HG03139 (cell line): ENCODE data around the gene MARK4.
"Not testable (repeated sequence)": the region's sequence is repeated elsewhere in the genome, so short reads cannot be mapped to it uniquely, and the experiment has no call there.

Experiments
- ATAC-seq: cut with Tn5 transposase; IDR thresholded peaks from one replicate; pipeline ENCODE4 v1.9.1; 2021; ENCODE audit not compliant: unreplicated experiment

Gene MARK4

DNA sequence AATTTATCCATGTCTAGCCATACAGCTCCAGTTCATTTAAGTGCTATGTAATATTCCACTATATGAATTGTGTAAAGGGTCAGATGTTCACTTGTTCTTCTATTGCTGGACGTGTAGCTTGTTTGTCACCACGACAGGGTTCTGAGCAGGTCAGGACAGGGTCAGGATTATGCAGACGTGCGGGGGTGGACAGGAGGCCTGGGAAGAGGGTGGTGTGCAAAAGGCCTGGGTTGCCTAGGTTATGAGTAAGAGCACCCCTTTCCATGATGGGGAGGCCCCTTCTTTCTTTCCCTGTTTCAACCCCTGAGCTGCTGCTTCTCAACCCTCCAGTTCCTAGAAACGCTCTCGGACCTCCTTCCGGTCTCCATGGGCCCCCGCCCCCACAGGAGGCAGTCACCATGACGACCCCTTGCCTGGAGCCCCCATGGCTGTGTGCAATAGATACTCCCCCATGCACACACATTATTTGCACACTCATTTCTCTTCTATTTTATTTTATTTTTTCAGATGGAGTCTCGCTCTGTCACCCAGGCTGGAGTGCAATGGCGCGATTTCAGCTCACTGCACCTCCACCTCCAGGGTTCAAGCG, 7.8 kb upstream of the MARK4 start:
- ATAC-seq = no peak

DNA sequence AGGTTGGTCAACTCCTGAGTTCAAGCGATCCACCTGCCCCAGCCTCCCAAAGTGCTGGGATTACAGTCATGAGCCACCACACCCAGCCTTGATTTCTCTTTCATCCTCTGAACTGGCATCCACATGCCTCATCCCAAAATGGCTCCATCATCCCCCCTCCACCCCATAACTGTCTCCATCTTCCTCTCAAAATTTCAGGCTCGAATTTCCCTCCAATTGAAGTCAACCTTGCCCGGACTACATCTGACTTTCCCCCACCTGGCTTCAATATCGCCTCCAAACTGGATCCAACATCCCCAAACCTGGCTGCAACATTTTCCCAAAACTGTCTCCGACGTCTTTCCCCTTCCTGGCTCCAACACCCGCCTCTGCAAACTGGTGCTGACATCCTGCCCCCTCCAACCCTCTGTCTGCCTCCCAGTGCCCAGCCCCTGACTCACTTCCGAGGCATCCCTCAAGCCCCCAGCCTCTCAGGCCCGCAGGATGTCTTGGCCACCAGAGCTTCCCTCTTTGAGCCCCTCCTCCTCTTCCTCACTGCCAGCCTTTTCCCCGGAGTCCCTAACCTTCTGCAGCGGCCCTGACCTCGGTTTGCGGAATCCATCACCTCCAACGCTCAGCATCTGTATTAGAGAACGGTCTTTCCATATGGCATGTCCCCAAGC, 6.8 kb upstream of the MARK4 start:
- ATAC-seq = no peak

DNA sequence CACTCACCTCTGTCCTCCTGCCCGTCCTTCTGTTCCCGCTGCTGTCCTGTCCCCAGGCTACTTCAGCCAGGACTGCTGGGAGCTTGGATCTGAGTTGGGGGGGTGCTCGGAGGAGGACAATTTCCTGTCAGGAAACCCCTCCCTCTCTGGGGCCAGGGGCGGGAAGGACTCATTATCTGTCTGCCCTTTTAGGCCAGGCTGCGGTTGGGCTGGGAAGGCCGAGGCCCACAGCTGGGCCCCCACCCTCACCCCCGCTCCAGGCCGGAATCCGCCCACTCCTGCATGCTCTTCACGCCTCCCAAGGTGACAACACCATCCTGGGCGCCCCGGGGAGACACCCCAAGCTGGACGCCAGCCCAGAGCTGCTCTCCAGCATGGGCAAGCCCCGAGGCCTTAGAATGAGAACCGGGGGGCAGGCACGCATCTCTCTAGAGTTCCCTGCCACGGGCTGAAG, 5.7 kb upstream of the MARK4 start, which contains the start of gene EXOC3L2:
Gene EXOC3L2 (minus strand): TSS at position 74 of the 454 bp plus-strand sequence. CDS start 6,362 bp downstream, outside the sequence.
- ATAC-seq = no peak

DNA sequence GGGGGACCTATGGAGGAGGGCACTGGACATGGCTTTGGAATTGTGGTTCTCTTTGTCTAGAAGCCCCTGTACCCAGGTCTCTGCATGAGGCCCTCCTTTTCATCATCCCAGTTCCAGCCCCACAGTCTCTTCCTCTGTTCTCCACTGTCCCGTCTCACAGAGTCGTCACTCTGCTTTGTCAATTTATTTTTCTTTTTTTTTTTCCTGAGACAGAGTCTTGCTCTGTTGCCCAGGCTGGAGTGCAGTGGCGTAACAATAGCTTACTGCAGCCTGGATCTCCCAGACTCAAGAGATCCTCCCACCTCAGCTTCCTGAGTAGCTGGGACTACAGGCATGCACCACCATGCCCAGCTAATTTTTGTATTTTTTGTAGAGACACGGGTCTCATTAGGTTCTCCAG, 5.2 kb upstream of the MARK4 start:
- ATAC-seq = no peak

DNA sequence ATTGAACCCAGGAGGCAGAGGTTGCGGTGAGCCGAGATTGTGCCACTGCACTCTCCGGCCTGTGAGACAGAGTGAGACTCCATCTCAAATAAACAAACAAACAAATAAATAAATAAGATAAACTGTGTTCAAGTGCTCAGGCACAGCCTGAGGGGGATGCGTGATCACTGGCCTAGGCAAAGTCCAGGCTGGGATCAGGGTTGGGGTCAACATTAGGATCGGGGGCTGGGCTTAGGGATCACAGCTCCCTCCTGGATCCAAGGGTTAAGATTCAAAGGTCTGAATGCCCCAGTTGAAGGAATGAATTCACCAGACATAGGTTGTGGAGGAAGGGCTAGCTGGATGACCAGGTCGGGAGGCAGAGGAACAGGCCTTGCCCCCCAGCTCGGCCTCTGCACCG, 3.9 kb upstream of the MARK4 start:
- no peak for ATAC-seq

DNA sequence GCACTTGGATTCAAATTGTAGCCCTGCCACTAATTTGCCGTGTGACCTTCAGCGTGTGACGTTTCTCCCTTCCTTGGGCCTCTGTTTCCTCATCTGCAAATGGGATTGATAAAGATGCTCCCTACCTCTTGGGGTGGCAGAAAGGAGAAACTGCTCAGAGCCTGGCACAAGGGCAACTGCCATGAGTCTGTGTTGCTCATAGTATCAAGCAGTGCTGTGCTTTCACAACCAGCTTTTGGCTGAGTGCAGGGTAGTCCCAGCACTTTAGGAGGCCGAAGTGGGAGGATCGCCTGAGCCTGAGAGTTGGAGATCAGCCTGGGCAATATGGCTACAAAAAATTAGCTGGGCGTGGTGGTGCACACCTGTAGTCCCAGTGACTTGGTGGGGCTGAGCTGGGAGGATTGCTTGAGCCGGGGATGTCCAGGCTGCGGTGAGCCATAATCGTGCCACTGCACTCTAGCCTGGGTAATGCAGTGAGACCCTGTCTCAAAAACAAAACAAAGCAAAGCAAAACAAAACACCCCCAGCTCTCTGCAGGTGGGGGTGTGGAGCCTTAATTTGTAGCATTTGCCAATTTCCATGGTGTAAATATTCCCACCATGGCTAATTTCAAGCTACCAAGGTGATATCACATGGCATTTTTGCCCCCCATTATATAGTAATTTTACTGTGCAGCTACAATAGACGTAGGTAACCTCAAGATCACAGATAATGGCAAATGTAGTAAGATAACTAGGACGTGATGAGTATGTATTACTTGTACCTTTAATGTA, 1.6 kb upstream of the MARK4 start:
- no peak for ATAC-seq

DNA sequence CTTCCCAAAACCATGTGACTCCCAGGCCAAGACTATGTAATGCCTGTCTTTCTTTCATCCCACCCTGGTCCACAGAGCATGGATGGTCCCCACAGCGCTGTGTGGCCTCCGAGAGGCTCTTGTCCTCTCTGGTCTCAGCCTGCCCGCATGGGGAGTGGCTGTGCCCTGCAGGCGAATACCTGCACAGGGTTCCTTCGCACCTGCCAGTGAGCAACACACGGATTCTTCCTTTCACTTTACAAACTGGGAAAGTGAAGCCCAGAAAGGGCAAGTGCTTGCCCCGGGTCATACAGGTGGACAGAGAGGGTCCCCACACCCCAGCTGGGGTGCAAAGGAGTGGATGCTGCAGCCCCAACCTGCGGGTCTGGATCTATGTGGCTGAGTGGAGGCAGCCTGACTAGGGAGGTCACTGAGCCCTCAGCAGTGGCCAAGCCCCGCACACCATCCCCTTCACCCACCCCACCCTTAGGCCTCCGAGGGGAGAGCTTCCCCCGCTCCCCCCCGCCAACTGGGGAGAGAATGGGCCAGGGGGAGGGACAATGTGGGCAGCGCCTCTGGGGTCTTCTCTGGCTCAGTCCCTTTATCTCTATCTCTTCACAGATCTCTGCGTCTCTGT, 747 bp upstream of the MARK4 start:
- ATAC-seq = no peak

DNA sequence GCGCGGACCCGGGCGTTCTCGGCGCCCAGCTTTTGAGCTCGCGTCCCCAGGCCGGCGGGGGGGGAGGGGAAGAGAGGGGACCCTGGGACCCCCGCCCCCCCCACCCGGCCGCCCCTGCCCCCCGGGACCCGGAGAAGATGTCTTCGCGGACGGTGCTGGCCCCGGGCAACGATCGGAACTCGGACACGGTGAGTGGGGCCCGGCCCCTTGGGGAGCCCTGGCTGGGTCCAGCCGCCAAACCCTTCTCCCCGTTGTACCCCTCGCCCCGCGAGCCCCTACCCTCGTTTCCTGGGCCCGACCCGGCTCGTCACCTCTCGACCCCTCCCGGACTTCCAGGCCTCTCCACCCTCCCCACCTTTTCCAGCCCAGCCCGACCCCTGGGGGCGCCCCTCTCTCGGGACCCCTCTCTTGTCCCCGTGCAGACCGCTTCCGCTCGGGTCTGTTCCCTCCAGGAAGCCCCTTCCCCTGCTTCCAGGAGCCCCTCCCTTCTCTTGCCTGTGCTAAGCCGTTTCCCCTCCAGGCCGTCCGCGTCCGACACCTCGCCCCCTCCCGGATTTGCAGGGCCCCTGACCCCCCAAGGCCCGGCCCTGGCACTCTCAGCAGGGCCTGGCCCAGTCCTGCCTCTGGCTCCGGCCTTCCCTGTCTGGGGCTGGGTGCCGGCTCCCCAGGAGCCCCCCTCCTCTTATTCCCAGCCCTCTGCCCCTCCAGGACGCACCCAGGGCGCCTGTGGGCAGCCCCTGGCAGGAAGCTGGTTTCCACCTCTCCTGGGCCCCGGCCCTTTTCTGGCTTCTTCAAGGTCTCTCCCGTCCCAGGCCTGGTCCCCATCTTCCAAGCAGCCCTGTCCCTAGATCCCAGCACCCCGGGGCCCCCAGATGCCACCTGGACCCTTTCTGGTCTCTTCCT, 632 bp downstream of the MARK4 start:
- no peak for ATAC-seq

DNA sequence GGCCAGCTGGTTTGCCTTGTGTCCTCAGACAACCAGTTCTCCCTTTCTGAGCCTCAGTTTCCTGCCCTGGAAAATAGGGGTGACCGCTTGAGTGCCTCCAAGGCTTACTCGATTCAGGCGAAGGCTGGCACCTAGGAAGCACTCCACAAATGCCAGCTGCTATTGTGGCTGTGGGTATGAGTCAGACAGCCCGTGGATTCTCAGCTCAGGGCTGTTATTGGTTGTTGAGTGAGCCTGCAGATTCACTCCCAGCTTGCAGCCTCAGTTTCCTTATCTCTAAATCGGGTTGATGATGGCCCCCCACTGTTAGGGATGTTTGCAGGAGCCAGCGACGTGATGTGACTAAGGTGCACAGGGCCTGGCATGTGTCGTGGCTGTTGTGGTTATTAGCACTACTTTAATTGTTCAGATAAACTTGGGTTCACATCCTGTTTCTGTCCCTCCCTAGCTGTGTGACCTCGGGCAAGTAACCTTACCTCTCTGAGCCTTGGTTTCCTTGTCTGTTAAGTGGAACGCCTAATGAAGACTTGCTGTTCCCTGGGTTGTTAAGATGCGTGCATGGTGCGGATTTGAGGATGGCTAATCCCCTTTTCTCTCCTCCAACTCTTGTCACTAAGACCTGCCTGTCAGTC, 2.4 kb downstream of the MARK4 start:
- ATAC-seq = no peak

DNA sequence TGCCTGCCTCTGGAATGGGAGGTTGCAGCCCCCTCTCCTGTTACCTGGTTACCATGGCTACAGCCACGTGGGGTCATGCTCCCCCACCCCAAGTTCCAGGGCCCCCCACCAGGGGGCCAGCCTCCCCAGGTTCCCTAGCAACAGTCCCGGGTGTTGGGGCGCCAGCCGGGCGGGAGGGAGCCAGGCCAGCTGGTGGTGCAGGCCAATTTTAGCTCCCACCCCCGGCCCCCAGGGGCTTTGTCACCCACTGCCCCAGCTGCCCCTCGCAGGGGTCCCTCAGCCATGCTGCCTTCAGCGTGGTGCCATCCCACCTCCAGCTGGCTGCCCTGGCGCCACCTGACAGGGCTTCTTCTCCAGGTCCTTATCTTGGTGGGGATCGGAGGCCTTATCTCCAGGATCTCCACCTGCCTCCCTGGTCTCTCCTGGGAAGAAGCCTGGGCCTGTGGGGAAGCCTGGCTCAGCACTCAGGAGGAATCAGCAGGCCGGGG, 3.0 kb downstream of the MARK4 start:
- ATAC-seq = no peak

DNA sequence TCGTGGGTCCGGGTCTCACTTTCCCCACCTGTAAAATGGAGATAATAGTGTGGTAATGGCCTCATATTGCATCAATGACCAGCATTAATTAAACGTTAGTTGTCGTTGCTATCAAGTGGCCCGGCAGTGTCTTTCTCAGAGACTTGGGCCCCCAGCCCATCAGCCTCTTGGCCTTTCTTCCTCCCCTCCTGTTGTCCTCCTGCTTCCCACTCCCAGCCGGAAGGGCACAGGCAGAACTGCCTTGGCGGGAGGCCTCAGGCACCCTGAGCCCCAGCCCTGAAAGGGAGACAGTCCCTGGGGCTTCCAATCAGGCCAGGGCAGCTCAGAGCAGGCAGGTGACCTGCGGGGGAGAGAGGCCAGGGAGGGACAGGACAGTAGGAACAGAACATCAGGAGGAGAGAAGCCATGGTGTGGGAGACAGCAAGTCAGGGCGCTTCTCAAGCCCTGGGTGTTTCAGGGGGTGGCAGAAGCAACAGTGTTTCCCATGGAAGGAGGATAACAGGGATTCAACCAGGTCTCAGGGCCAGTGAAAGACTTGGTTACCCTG, 4.6 kb downstream of the MARK4 start:
- no peak for ATAC-seq

DNA sequence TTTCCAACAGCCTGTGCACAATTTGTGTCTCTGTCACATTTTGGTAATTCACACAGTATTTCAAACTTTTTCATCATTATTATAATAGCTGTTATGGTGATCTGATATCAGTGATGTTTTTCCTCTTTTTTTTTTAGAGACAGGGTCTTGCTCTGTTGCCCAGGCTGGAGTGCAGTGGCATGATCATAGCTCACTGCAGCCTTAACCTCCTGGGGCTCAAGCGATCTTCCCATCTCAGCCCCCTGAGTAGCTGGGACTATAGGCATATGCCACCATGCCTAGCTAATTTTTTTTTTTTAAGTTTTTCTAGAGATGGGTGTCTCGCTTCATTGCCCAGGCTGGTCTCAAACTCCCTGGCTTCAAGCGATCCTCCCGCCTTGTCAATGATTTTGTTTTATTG, 5.8 kb downstream of the MARK4 start:
- ATAC-seq = no peak

DNA sequence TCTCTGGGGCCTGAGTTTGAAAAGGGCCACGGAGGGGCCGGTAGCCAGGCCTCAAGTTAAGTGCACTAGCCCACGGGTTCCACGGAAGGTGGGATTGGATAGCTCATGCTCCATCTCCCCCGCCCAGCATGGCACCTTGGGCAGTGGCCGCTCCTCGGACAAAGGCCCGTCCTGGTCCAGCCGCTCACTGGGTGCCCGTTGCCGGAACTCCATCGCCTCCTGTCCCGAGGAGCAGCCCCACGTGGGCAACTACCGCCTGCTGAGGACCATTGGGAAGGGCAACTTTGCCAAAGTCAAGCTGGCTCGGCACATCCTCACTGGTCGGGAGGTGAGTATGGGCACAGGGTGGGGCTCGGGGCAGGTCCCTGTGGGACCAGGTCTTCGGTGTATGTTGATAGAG, 7.8 kb downstream of the MARK4 start:
- ATAC-seq = no peak

DNA sequence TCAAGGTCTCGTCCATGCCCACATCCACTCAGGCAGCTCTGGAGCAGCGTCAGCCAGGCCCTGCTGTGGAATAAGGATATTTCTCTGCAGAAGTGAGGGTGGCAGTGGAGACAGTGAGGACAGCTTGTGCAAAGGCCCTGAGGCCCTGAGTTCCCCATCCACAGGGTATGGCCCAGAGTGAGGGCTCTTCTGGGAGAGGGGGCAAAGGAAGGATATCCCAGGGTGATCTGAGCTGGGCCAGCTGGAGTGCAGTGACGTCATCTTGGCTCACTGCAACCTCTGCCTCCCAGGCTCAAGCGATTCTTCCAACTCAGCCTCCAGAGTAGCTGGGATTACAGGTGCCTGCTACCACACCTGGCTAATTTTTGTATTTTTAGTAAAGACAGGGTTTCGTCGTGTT, 11.5 kb downstream of the MARK4 start:
- no peak for ATAC-seq

DNA sequence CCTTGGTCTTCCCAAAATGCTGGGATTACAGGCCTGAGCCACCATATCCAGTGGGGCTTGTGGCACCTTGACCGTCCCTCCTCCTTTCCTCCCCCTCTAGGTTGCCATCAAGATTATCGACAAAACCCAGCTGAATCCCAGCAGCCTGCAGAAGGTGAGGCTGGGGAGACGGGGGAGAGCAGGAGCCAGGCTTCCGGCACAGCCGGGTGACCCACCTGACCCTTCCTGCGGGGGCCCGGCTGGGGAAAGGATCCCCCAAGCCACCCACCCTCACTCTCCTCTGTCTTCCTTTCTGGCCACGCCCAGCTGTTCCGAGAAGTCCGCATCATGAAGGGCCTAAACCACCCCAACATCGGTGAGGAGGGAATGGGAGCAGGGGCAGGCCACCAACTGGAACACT, 11.9 kb downstream of the MARK4 start:
- no peak for ATAC-seq

DNA sequence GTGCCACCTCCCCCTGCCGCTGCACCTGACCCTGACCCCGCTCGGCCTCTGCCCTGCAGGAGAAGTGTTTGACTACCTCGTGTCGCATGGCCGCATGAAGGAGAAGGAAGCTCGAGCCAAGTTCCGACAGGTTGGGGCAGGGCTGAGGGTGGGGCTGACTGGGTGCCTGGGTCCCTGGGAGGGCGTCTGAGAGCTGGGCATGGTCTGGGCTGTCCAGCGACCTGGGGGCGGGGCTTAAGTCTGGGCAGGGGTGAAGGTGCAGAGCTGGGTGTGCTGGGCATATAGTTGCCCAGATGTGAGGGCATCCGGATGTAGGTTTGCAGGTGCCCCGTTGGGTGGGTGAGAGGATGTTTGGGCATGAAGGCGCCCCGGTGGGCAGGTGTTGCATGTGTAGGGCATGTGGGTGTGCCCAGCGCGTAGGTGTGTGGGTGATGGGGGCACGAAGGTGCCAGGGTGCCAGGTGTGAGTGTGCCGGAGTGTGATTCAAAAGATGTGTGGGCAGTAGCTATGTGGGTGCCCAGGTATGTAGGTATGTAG, 13.8 kb downstream of the MARK4 start:
- ATAC-seq = no peak

DNA sequence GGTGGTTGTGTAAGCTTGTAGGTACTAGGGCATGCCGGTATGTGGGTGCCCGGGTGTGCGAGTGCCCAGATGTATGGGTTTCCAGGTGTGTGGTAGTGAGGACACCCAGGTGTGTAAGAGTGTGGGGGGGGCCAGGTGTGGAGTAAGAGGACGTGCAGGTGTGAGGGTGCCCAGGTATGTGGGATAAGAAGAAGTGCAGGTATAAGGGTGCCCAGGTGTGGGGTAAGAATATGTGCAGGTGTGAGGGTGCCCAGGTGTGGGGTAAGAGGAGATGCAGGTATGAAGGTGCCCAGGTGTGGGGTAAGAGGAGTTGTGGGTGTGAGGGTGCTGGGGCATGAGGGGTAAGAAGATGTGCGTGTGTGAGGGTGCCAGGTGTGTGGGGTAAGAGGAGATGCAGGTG, 14.3 kb downstream of the MARK4 start:
- no peak for ATAC-seq

DNA sequence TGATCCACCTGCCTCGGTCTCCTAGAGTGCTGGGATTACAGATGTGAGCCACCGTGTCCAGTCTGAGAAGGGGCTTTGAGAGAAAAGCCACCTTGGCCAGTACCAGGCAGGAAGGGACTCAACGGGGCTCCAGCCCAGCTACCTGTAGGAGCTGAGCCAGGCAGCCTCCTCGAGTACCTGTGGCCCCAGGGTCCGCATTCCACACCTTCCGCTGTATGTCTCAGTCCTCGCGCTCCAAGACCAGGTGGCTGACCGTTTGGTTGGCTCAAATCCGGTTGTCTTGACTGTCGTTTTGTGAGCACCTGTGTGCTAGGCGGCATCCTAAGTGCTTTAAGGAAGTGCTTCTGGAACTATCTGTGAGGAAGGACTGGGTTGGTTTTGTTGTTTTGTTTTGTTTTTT, 16.2 kb downstream of the MARK4 start:
- ATAC-seq = no peak

DNA sequence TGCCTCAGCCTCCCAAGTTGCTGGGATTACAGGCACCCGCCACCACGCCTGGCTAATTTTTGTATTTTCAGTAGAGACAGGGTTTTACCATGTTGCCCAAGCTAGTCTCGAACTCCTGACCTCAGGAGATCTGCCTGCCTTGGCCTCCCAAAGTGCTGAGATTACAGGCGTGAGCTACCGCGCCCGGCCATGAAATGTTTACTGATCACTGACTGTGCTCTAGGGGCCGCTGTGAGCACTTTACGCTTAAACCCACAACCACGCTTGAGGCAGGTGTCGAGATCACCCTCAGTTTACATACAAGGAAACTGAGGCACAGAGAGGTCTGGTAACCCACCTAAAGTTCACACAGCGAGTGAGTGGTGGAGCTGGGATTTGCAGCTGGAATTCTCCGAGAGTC, 18.9 kb downstream of the MARK4 start:
- ATAC-seq = not testable (repeated sequence)
